Activated naive CD4-positive, alpha-beta T cell treated with anti-CD3 and anti-CD28 coated beads, Interleukin-2, amount 10 ng/mL, durations not matched to agents 7 days and 5 days (primary cell): ENCODE measurements around the gene LAYN.

ENCODE experiments used
- CTCF ChIA-PET: fragments of 350-600 bp; sonication (Branson Sonifier 250); formaldehyde crosslinking; loops from one replicate; lab custom pipeline; 2021; ENCODE audit warnings: antibody characterized with exemption; lab: Charles Lee
- DNase-seq: peaks from one replicate; pipeline ENCODE4 v3.0.0-alpha.2; 2020
- H3K27ac Mint-ChIP-seq: one replicate; pipeline ENCODE4 v1.8.0; 2021; ENCODE audit warnings: mild to moderate bottlenecking, moderate library complexity, mixed read lengths
- H3K27me3 Mint-ChIP-seq: one replicate; pipeline ENCODE4 v1.8.0; 2021; ENCODE audit warnings: mild to moderate bottlenecking, mixed read lengths
- H3K36me3 Mint-ChIP-seq: one replicate; pipeline ENCODE4 v1.8.0; 2021; ENCODE audit warnings: mixed read lengths
- H3K4me1 Mint-ChIP-seq: one replicate; pipeline ENCODE4 v1.8.0; 2021; ENCODE audit warnings: mixed read lengths
- H3K4me3 Mint-ChIP-seq: one replicate; pipeline ENCODE4 v1.8.0; 2021; ENCODE audit warnings: mild to moderate bottlenecking, moderate library complexity, mixed read lengths
- H3K9me3 Mint-ChIP-seq: one replicate; pipeline ENCODE4 v1.8.0; 2021; ENCODE audit warnings: mixed read lengths

LAYN gene

GRCh38 chr11:111577821-111578220 lies 37.3 kb downstream of the LAYN start:
- H3K4me1 Mint-ChIP-seq: no peaks in the 10 kb centered on the region
- DNase-seq: no peak
- H3K4me3 Mint-ChIP-seq: no peak overlapping the region
- H3K27me3 Mint-ChIP-seq: peaks cover 3% of the 10 kb centered on the region
- H3K36me3 Mint-ChIP-seq: no peaks in the 10 kb centered on the region
- no peaks in the 10 kb centered on the region for H3K9me3 Mint-ChIP-seq
- CTCF ChIA-PET: interaction anchor here (1.1 kb wide), 1 partner anchor 9 kb away, joined by 3 read pairs; no protein-coding TSS in a partner anchor
- H3K27ac Mint-ChIP-seq: no peak overlapping the region

DNA sequence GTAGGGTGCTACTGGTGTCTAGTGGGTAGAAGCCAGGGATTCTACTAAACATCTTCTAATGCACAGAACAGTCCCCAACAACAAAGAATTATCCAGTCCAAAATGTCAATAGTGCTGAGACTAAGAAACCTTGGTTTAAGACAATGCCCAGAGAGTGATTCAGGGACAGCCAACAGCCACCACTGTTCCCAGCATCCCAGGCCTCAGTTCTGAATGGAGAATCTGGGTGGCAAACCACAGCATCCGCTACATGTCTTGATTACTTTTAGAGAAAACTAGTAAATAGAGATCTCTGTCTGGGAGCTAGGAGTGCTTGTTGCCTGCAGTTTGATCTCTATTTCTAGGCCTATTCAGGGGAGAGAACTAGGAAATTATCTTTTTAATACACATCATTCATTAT lies 40.8 kb downstream of the LAYN start:
- no peaks in the 10 kb centered on the region for H3K9me3 Mint-ChIP-seq
- CTCF ChIA-PET: no interaction called here

GRCh38 chr11:111582163-111582562 lies 41.6 kb downstream of the LAYN start:
- no peak for DNase-seq
- H3K27me3 Mint-ChIP-seq: peaks cover 3% of the 10 kb centered on the region
- H3K4me3 Mint-ChIP-seq: no peak overlapping the region
- H3K4me1 Mint-ChIP-seq: no peaks in the 10 kb centered on the region
- CTCF ChIA-PET: interaction anchor here (1.2 kb wide), 1 partner anchor 195 kb away, joined by 3 read pairs; no protein-coding TSS in a partner anchor
- no peaks in the 10 kb centered on the region for H3K9me3 Mint-ChIP-seq
- no peak overlapping the region for H3K27ac Mint-ChIP-seq
- no peaks in the 10 kb centered on the region for H3K36me3 Mint-ChIP-seq

More for the DNA sequence above, 40.8 kb downstream of the LAYN start:
- no peak for DNase-seq
- Mint-ChIP-seq H3K27ac (no peak overlapping the region), H3K27me3 (peaks cover 3% of the 10 kb centered on the region), H3K36me3 (no peaks in the 10 kb centered on the region), H3K4me3 (no peak overlapping the region), H3K4me1 (no peaks in the 10 kb centered on the region)

- Mint-ChIP-seq H3K4me1 (no peaks in the 10 kb centered on the region), H3K9me3 (no peaks in the 10 kb centered on the region), H3K27me3 (peaks cover 2% of the 10 kb centered on the region), H3K4me3 (no peak overlapping the region), H3K36me3 (no peaks in the 10 kb centered on the region), H3K27ac (no peak overlapping the region)
- CTCF ChIA-PET: interaction anchor here (1.1 to 1.2 kb wide), 3 partner anchors 30 to 195 kb away, joined by 3 to 5 read pairs (median 4); no protein-coding TSS in a partner anchor
- DNase-seq: no peak
These were observed 42.4 kb downstream of the LAYN start for GRCh38 chr11:111582881-111583280.

DNA sequence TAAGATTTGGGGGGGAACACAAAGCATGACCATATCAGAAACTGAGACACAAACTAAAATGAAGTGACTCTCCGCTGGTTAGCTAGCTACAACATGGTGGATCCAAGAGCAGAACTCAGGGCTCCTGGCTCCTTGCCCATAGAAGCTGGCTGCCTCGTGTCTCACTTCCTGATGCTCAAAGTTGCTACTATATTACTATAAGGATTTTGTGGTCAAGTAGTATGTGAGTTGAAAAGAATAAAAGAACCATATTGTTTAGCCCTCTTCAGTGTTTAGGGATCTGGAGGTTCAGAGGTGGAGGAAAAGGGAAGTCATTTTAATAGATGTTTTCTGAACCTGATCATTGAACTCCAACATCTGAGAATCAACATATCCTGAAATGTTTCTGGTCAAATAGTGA lies 44.9 kb downstream of the LAYN start:
- Mint-ChIP-seq H3K9me3 (no peaks in the 10 kb centered on the region), H3K4me3 (no peak overlapping the region), H3K4me1 (no peaks in the 10 kb centered on the region), H3K36me3 (no peaks in the 10 kb centered on the region), H3K27me3 (peaks cover 3% of the 10 kb centered on the region), H3K27ac (no peak overlapping the region)
- DNase-seq: no peak
- CTCF ChIA-PET: interaction anchor here (0.9 to 5.0 kb wide), 6 partner anchors 18 to 270 kb away, joined by 3 to 58 read pairs (median 6); no protein-coding TSS in a partner anchor

DNA sequence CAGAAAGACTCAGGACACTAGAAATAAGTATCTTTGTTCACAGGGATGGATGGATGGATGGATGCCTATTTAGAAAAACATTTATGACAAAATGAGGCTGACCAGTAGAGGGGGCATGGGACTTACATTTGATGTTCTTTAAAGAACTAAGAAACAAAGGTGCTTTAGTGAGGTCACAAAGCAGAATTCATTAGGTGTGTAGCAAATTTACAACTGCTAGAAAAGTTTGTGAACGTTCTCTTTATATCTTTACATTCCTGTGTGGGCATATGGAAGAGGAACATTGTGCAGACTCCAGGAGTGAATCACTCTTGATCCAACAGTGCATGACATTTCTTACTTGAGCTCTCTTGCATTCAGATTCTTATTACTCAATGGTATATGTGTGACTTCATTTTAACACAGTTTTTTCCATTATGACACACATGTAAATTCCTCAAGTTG lies 45.9 kb downstream of the LAYN start:
- H3K27ac Mint-ChIP-seq: no peak overlapping the region
- no peaks in the 10 kb centered on the region for H3K4me1 Mint-ChIP-seq
- peaks cover 3% of the 10 kb centered on the region for H3K27me3 Mint-ChIP-seq
- H3K9me3 Mint-ChIP-seq: no peaks in the 10 kb centered on the region
- CTCF ChIA-PET: interaction anchor here (0.8 to 5.0 kb wide), 18 partner anchors 8 to 396 kb away, joined by 3 to 58 read pairs (median 5); partner anchors contain the start of gene PPP2R1B
- H3K4me3 Mint-ChIP-seq: no peak overlapping the region
- peak; percentile 62 for DNase-seq
- H3K36me3 Mint-ChIP-seq: no peaks in the 10 kb centered on the region

DNA sequence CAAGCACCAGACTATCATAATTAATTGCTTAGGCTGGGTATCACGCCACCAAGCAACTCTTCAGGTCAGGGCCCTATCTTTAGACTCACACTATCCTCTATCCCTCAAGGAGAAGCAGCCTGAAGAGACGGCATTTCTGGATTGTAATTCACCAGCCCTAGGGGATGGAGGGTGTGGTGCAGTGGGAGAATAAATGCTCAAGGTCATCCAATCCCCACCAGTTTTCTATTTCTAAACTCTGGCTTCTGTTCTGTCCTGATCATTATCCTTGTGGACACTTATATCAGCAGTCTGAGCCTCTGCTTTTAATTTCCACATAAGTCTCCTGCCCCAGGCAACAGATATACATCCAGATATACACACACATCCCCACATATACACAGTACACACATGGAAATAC lies 48.6 kb downstream of the LAYN start:
- H3K36me3 Mint-ChIP-seq: no peaks in the 10 kb centered on the region
- CTCF ChIA-PET: interaction anchor here (2.5 to 5.0 kb wide), 2 partner anchors 9 to 252 kb away, joined by 14 to 50 read pairs; no protein-coding TSS in a partner anchor
- H3K27me3 Mint-ChIP-seq: peaks cover 7% of the 10 kb centered on the region
- no peaks in the 10 kb centered on the region for H3K9me3 Mint-ChIP-seq
- H3K27ac Mint-ChIP-seq: no peak overlapping the region
- no peaks in the 10 kb centered on the region for H3K4me1 Mint-ChIP-seq
- no peak overlapping the region for H3K4me3 Mint-ChIP-seq
- no peak for DNase-seq

DNA sequence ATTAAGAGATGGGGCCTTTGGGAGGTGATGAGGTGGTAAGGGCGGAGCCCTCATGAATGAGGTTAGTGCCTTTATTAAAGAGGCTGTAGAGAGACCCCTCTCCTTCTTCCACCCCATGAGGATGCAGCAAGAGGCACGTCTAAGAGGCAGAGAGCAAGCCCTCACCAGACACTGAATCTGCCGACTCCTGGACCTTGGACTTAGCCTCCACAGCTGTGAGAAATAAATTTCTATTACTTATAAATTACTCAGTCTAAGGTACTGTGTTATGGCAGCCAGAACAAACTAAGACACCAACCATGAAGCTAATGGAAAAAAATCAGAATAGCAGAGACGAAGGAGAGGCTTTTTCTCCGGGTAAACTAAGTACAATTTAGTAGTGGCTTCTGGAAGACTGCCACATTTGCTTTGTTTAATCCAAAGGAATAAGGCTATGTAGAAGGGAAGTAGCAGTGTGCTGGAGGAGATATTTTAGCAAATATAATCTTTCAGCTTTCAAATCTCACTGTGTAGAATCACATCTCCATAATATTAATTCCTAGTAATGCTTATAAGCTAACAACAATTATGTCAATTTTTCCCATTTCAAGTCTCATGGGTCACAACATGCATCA lies 49.5 kb downstream of the LAYN start:
- no peaks in the 10 kb centered on the region for H3K9me3 Mint-ChIP-seq
- H3K36me3 Mint-ChIP-seq: no peaks in the 10 kb centered on the region
- H3K4me1 Mint-ChIP-seq: no peaks in the 10 kb centered on the region
- peaks cover 10% of the 10 kb centered on the region for H3K27me3 Mint-ChIP-seq
- CTCF ChIA-PET: interaction anchor here (1.6 to 5.0 kb wide), 2 partner anchors 186 to 251 kb away, joined by 11 to 50 read pairs; no protein-coding TSS in a partner anchor
- DNase-seq: no peak
- no peak overlapping the region for H3K27ac Mint-ChIP-seq
- no peak overlapping the region for H3K4me3 Mint-ChIP-seq

DNA sequence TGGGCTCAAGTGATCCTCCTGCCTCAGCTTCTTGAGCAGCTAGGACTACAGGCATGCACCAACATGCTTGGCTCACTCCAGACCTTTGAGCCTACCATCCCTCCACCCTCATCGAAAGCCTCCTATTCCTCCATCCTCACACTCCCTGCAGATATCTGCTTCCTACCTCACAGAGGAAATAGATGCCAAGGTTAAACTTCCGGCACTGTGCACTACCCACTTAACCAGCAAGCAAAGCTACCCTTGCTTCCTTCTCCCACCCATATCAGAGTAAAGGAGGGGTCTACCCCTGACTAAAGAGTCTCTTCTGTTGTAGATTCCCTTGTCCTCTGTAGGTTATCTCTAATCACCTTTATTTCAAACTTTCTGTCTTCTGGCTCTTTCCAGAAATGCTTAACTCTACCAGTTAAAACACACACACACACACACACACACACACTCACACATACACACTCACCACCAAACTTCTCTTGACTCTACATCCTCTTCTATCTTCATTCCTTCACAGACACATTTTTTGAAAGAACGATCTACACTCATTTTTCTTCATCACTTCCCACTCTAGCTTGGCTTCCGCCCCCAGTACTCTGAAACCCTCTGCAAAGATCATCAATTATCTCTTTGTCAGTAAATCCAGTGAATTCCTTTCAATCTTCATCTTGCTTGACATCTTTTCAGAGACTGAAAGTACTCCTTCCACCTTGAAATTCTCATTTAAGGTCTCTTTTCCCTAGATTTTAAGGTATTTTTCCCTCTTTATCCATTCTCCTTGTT lies 50.9 kb downstream of the LAYN start:
- no peak overlapping the region for H3K4me3 Mint-ChIP-seq
- H3K4me1 Mint-ChIP-seq: no peaks in the 10 kb centered on the region
- H3K27ac Mint-ChIP-seq: no peak overlapping the region
- H3K9me3 Mint-ChIP-seq: no peaks in the 10 kb centered on the region
- H3K27me3 Mint-ChIP-seq: peaks cover 14% of the 10 kb centered on the region
- no peaks in the 10 kb centered on the region for H3K36me3 Mint-ChIP-seq
- DNase-seq: no peak
- CTCF ChIA-PET: interaction anchor here (1.6 kb wide), 1 partner anchor 185 kb away, joined by 11 read pairs; no protein-coding TSS in a partner anchor

DNA sequence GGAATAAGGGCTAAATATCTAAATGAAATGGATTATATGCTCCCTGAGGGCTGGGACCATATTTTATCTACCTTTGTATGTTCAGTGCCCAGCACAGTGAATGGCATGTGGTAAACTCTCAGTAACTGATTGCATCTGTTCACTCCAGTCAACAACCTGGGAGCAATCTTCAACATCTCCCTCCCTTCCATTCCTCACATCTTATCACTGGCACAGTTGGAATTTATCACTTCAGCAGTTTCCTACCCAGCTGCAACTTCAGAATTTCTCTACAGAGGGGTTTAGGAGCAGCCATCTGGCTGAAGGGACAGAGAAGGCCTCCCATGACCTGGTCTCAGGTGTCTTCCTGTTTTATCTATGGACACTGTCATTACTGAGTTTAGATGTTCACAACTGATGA lies 52.0 kb downstream of the LAYN start:
- no peak overlapping the region for H3K4me3 Mint-ChIP-seq
- no peaks in the 10 kb centered on the region for H3K9me3 Mint-ChIP-seq
- CTCF ChIA-PET: interaction anchor here (0.6 to 2.3 kb wide), 3 partner anchors 12 to 184 kb away, joined by 3 to 6 read pairs (median 5); no protein-coding TSS in a partner anchor
- H3K4me1 Mint-ChIP-seq: no peaks in the 10 kb centered on the region
- no peaks in the 10 kb centered on the region for H3K36me3 Mint-ChIP-seq
- peaks cover 14% of the 10 kb centered on the region for H3K27me3 Mint-ChIP-seq
- H3K27ac Mint-ChIP-seq: no peak overlapping the region
- no peak for DNase-seq

DNA sequence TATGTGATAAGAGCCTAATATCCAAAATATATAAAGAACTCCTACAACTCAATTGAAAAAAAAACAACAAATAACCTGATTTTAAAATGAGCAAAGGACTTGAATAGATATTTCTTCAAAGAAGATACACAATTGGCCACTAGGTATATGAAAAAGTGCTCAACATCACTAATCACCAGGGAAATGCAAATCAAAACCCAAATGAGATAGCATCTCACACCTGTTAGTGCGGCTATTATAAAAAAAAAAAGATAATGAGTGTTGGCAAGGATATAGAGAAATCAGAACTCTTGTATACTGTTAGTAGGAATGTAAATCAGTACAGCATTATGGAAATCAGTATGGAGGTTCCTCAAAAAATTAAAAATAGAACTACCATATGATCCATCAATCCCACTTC lies 55.8 kb downstream of the LAYN start:
- no peaks in the 10 kb centered on the region for H3K36me3 Mint-ChIP-seq
- H3K4me3 Mint-ChIP-seq: no peak overlapping the region
- peaks cover 2% of the 10 kb centered on the region for H3K4me1 Mint-ChIP-seq
- CTCF ChIA-PET: interaction anchor here (1.2 to 2.1 kb wide), 3 partner anchors 30 to 181 kb away, joined by 4 to 8 read pairs (median 4); no protein-coding TSS in a partner anchor
- no peak overlapping the region for H3K27ac Mint-ChIP-seq
- DNase-seq: no peak
- H3K9me3 Mint-ChIP-seq: no peaks in the 10 kb centered on the region
- peaks cover 21% of the 10 kb centered on the region for H3K27me3 Mint-ChIP-seq

DNA sequence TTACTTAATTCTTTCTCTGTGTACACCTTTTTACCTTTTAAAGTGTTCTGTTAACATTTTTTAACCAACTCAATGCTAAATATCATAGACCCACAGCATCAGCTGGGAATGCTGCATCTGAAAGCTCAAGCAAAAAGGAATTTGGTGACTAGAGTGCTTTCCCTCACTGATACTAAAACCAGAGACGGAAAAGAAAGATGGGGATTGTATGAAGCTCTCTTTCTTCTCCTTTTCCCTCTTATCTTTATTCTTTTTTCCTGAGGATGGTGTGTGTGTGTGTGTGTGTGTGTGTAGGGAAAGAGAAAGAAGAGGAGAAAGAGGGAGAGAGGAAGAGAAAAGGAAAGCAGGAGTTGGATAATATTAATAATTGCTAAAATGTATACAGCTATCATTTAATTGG lies 57.6 kb downstream of the LAYN start:
- CTCF ChIA-PET: interaction anchor here (0.6 to 2.2 kb wide), 4 partner anchors 8 to 244 kb away, joined by 3 to 14 read pairs (median 4); no protein-coding TSS in a partner anchor
- no peak for DNase-seq
- H3K9me3 Mint-ChIP-seq: no peaks in the 10 kb centered on the region
- H3K27me3 Mint-ChIP-seq: peaks cover 21% of the 10 kb centered on the region
- no peaks in the 10 kb centered on the region for H3K36me3 Mint-ChIP-seq
- H3K4me1 Mint-ChIP-seq: peaks cover 8% of the 10 kb centered on the region
- H3K27ac Mint-ChIP-seq: no peak overlapping the region
- H3K4me3 Mint-ChIP-seq: no peak overlapping the region

GRCh38 chr11:111598559-111598958 lies 58.0 kb downstream of the LAYN start:
- H3K27me3 Mint-ChIP-seq: peaks cover 21% of the 10 kb centered on the region
- no peak overlapping the region for H3K27ac Mint-ChIP-seq
- H3K4me1 Mint-ChIP-seq: peaks cover 12% of the 10 kb centered on the region
- H3K4me3 Mint-ChIP-seq: no peak overlapping the region
- CTCF ChIA-PET: interaction anchor here (0.6 to 2.2 kb wide), 4 partner anchors 8 to 243 kb away, joined by 3 to 14 read pairs (median 4); no protein-coding TSS in a partner anchor
- H3K36me3 Mint-ChIP-seq: no peaks in the 10 kb centered on the region
- H3K9me3 Mint-ChIP-seq: no peaks in the 10 kb centered on the region
- DNase-seq: no peak

GRCh38 chr11:111601636-111601978 lies 61.1 kb downstream of the LAYN start:
- peaks cover 10% of the 10 kb centered on the region for H3K27me3 Mint-ChIP-seq
- H3K27ac Mint-ChIP-seq: peak overlapping the region; percentile 86
- peaks cover 24% of the 10 kb centered on the region for H3K4me1 Mint-ChIP-seq

More at GRCh38 chr11:111601636-111601978, 61.1 kb downstream of the LAYN start:
- CTCF ChIA-PET: interaction anchor here (0.6 to 1.5 kb wide), 6 partner anchors 147 to 571 kb away, joined by 3 to 6 read pairs (median 4); no protein-coding TSS in a partner anchor
- Mint-ChIP-seq H3K9me3 (no peaks in the 10 kb centered on the region), H3K36me3 (no peaks in the 10 kb centered on the region), H3K4me3 (peak overlapping the region; percentile 87)
- DNase-seq: no peak
